Endothelial cell (in vitro differentiated cells): ENCODE results near the gene MMAB. TPM values are rescaled to one million over a fixed set of nuclear protein-coding genes. Genes with fewer than 3 reads are reported as not detected.

ENCODE experiments used
- DNase-seq: peaks from one replicate; pipeline ENCODE4 v3.0.0; 2021; ENCODE audit warnings: low spot score
- H3K27ac Mint-ChIP-seq: one replicate; pipeline ENCODE4 v1.8.0; 2021; ENCODE audit warnings: mixed read lengths, inconsistent platforms; ENCODE audit not compliant: unreplicated experiment
- H3K27me3 Mint-ChIP-seq: one replicate; pipeline ENCODE4 v1.8.0; 2021; ENCODE audit warnings: mild to moderate bottlenecking, moderate library complexity, mixed read lengths, inconsistent platforms; ENCODE audit not compliant: unreplicated experiment
- H3K36me3 Mint-ChIP-seq: one replicate; pipeline ENCODE4 v1.8.0; 2021; ENCODE audit warnings: mild to moderate bottlenecking, low read depth, mixed read lengths, inconsistent platforms; ENCODE audit not compliant: unreplicated experiment
- H3K4me1 Mint-ChIP-seq: one replicate; pipeline ENCODE4 v1.8.0; 2021; ENCODE audit warnings: mild to moderate bottlenecking, mixed read lengths, inconsistent platforms; ENCODE audit not compliant: unreplicated experiment
- H3K4me3 Mint-ChIP-seq: one replicate; pipeline ENCODE4 v1.8.0; 2021; ENCODE audit warnings: mild to moderate bottlenecking, mixed read lengths, inconsistent platforms; ENCODE audit not compliant: unreplicated experiment
- H3K9me3 Mint-ChIP-seq: one replicate; pipeline ENCODE4 v1.8.0; 2021; ENCODE audit warnings: mixed read lengths, inconsistent platforms; ENCODE audit not compliant: unreplicated experiment
- CTCF ChIP-seq: fragments of 200-600 bp; sonication (generic); IDR thresholded peaks from one replicate; pipeline ENCODE4 v1.5.0; 2021; ENCODE audit warnings: antibody characterized with exemption; ENCODE audit not compliant: unreplicated experiment
- total RNA-seq: library from RNA; stranded (reverse); fragmentation: NEBNext Ultra II Directional; extraction: Animal tissue kit (Norgen Biotek cat#: 25700); gene quantifications from one replicate; pipeline ENCODE4 v1.2.1, GENCODE V29; 2021; ENCODE audit not compliant: unreplicated experiment

The MMAB gene
- total RNA-seq, 1 donor from 2014 or later = 41.6 TPM

- Mint-ChIP-seq H3K4me1 (peaks cover 27% of the 10 kb centered on the region), H3K4me3 (no peak overlapping the region), H3K36me3 (peaks cover 22% of the 10 kb centered on the region), H3K27me3 (peaks cover 11% of the 10 kb centered on the region), H3K9me3 (no peaks in the 10 kb centered on the region), H3K27ac (no peak overlapping the region)
- TF ChIP-seq CTCF = no peak
- DNase-seq = no peak
Observed at GRCh38 chr12:109567967-109568366, 5.3 kb downstream of the MMAB start.

- Mint-ChIP-seq H3K9me3 (no peaks in the 10 kb centered on the region), H3K4me1 (peaks cover 20% of the 10 kb centered on the region), H3K27me3 (peaks cover 11% of the 10 kb centered on the region), H3K4me3 (no peak overlapping the region), H3K27ac (no peak overlapping the region), H3K36me3 (peaks cover 26% of the 10 kb centered on the region)
- TF ChIP-seq CTCF = no peak
- DNase-seq = no peak
Observed at GRCh38 chr12:109567296-109567695, 6.0 kb downstream of the MMAB start.

- no peak overlapping the region for H3K4me3 Mint-ChIP-seq
- no peak overlapping the region for H3K27ac Mint-ChIP-seq
- DNase-seq = no peak
- TF ChIP-seq CTCF = no peak
- H3K4me1 Mint-ChIP-seq = peaks cover 15% of the 10 kb centered on the region
- H3K9me3 Mint-ChIP-seq = no peaks in the 10 kb centered on the region
- H3K27me3 Mint-ChIP-seq = peaks cover 14% of the 10 kb centered on the region
- peaks cover 28% of the 10 kb centered on the region for H3K36me3 Mint-ChIP-seq
Observed at GRCh38 chr12:109566424-109566823, 6.9 kb downstream of the MMAB start.

- Mint-ChIP-seq H3K4me3 (no peak overlapping the region), H3K4me1 (peaks cover 2% of the 10 kb centered on the region), H3K27me3 (peaks cover 13% of the 10 kb centered on the region), H3K9me3 (no peaks in the 10 kb centered on the region), H3K36me3 (peaks cover 28% of the 10 kb centered on the region), H3K27ac (no peak overlapping the region)
- DNase-seq = no peak
- no peak for TF ChIP-seq CTCF
Observed at GRCh38 chr12:109563291-109564284, 9.7 kb downstream of the MMAB start.

- Mint-ChIP-seq H3K4me3 (no peak overlapping the region), H3K27me3 (peaks cover 14% of the 10 kb centered on the region), H3K9me3 (no peaks in the 10 kb centered on the region), H3K4me1 (peaks cover 2% of the 10 kb centered on the region), H3K27ac (no peak overlapping the region), H3K36me3 (peaks cover 24% of the 10 kb centered on the region)
- no peak for TF ChIP-seq CTCF
- no peak for DNase-seq
Observed at GRCh38 chr12:109562871-109563270, 10.4 kb downstream of the MMAB start.
